ENCODE measurements around the gene SPINK1.

DNA sequence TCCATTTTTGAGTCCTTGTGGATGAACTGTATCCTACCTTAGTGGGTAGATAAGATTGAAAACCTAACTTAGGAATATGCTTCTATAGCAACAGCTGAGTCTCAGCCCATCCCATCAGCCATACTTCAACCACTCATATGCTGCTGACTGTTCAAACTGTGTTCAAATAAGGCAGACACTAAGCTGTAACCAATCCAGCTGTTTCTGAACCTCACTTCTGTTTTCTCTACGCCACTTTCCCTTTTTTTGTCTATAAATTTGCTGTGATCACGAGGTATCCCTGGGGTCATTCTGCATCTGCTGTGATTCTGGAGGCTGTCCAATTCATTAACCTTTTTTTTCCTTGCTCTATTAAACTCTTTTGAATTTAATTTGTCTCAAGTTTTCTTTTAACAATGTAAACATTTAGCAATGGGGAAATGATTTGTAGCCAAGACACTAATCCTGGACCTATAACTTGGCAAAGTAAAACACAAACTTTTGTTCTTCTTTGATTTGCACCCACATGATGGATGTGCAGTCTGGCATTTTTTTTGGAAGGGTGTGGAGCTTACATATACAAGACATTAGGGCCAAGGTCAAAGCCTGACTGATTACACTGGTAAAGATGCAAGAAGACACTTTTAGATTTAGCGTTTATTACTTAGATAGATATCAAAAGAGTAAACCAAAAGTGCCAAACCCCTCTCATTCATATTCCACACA, 32.1 kb upstream of the SPINK1 start:
- TF ChIP-seq, protein P1, sequence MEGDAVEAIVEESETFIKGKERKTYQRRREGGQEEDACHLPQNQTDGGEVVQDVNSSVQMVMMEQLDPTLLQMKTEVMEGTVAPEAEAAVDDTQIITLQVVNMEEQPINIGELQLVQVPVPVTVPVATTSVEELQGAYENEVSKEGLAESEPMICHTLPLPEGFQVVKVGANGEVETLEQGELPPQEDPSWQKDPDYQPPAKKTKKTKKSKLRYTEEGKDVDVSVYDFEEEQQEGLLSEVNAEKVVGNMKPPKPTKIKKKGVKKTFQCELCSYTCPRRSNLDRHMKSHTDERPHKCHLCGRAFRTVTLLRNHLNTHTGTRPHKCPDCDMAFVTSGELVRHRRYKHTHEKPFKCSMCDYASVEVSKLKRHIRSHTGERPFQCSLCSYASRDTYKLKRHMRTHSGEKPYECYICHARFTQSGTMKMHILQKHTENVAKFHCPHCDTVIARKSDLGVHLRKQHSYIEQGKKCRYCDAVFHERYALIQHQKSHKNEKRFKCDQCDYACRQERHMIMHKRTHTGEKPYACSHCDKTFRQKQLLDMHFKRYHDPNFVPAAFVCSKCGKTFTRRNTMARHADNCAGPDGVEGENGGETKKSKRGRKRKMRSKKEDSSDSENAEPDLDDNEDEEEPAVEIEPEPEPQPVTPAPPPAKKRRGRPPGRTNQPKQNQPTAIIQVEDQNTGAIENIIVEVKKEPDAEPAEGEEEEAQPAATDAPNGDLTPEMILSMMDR (conservative IDR thresholded peaks at IDR 0.05): no peak
- no peak for TF ChIP-seq EZH2 (IDR thresholded peaks at IDR 0.05; ENCODE audit: low read depth)
